Ishikawa (cell line): Measurements from ENCODE around the gene PRPF19.

Source experiments
- EGR1 ChIP-seq: IDR thresholded peaks from 2 replicates; pipeline ENCODE4 v1.6.1; 2012
- RAD21 ChIP-seq: IDR thresholded peaks from 2 replicates; pipeline ENCODE4 v1.6.1; 2012; ENCODE audit warnings: low read depth
- TEAD4 ChIP-seq: IDR thresholded peaks from 2 replicates; pipeline ENCODE4 v1.6.1; 2012
- YY1 ChIP-seq: IDR thresholded peaks from 2 replicates; pipeline ENCODE4 v1.6.1; 2012; ENCODE audit warnings: low read depth
- TF ChIP-seq, protein P1 (sequence below): IDR thresholded peaks from 2 replicates; pipeline ENCODE4 v1.6.1; 2012; ENCODE audit warnings: low read depth, mild to moderate bottlenecking
- TF ChIP-seq, protein P2 (sequence below): IDR thresholded peaks from 2 replicates; pipeline ENCODE4 v1.6.1; 2012

DNA sequence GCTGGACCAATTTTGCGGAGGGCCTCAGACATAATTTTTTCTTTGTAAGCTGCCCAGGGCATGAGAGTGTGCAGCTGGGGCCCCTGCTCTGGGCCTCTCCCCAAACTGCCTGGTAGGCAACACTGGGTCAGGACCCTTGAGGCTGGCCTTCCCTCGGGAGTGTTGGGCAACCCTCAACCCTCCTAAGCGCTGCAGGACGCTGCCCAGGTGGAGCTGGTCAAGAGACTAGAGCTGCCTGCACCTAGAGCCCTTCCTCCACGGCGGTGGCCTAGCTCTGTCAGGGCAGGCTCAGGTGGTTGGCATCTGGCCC, 17.4 kb upstream of the PRPF19 start:
- TF ChIP-seq YY1: no peak
- TF ChIP-seq, protein P1, sequence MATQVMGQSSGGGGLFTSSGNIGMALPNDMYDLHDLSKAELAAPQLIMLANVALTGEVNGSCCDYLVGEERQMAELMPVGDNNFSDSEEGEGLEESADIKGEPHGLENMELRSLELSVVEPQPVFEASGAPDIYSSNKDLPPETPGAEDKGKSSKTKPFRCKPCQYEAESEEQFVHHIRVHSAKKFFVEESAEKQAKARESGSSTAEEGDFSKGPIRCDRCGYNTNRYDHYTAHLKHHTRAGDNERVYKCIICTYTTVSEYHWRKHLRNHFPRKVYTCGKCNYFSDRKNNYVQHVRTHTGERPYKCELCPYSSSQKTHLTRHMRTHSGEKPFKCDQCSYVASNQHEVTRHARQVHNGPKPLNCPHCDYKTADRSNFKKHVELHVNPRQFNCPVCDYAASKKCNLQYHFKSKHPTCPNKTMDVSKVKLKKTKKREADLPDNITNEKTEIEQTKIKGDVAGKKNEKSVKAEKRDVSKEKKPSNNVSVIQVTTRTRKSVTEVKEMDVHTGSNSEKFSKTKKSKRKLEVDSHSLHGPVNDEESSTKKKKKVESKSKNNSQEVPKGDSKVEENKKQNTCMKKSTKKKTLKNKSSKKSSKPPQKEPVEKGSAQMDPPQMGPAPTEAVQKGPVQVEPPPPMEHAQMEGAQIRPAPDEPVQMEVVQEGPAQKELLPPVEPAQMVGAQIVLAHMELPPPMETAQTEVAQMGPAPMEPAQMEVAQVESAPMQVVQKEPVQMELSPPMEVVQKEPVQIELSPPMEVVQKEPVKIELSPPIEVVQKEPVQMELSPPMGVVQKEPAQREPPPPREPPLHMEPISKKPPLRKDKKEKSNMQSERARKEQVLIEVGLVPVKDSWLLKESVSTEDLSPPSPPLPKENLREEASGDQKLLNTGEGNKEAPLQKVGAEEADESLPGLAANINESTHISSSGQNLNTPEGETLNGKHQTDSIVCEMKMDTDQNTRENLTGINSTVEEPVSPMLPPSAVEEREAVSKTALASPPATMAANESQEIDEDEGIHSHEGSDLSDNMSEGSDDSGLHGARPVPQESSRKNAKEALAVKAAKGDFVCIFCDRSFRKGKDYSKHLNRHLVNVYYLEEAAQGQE: no peak
- TF ChIP-seq, protein P2, sequence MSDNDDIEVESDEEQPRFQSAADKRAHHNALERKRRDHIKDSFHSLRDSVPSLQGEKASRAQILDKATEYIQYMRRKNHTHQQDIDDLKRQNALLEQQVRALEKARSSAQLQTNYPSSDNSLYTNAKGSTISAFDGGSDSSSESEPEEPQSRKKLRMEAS: no peak
- no peak for TF ChIP-seq RAD21
- TF ChIP-seq EGR1: no peak
- no peak; the same call in 1 of the 2 replicates for TF ChIP-seq TEAD4
